Measurements from ENCODE around the gene MYL3.
"Not testable (repeated sequence)": the region's sequence is repeated elsewhere in the genome, so short reads cannot be mapped to it uniquely, and the experiment has no call there.

Gene MYL3

DNA sequence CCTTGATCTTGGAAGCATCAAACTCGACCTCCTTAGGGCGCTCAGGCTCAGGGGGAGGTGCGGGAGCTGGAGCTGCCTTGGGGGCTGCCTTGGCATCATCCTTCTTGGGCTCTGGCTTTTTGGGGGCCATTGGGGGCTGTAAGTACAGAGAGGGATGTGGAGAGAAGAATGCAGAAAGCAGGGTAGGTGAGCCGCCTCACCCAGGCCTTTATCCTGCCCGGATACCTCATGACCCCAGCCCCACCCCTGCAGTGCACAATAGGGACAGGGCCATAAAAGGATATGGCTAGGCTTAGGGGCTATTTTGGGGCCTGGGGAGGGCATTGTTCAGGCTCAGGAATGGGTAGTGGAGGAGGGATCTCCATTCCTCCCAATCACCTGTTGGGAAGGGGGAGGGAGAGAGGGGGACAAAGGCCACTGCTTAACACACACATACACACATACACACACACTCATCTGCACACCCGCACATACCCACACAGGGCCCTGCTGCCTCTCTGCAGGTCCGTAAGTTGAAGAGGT, at the start of gene MYL3:
MYL3 (minus strand) TSS at position 184 of the 522 bp plus-strand sequence; CDS start at position 130, 54 bp downstream.
- TF ChIP-seq, protein P1, sequence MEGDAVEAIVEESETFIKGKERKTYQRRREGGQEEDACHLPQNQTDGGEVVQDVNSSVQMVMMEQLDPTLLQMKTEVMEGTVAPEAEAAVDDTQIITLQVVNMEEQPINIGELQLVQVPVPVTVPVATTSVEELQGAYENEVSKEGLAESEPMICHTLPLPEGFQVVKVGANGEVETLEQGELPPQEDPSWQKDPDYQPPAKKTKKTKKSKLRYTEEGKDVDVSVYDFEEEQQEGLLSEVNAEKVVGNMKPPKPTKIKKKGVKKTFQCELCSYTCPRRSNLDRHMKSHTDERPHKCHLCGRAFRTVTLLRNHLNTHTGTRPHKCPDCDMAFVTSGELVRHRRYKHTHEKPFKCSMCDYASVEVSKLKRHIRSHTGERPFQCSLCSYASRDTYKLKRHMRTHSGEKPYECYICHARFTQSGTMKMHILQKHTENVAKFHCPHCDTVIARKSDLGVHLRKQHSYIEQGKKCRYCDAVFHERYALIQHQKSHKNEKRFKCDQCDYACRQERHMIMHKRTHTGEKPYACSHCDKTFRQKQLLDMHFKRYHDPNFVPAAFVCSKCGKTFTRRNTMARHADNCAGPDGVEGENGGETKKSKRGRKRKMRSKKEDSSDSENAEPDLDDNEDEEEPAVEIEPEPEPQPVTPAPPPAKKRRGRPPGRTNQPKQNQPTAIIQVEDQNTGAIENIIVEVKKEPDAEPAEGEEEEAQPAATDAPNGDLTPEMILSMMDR (IDR thresholded peaks at IDR 0.05): no peak
- TF ChIP-seq ZFX (IDR thresholded peaks at IDR 0.05; ENCODE audit: borderline replicate concordance): no peak
- H3K27ac ChIP-seq: no peak within 1 kb of the TSS

DNA sequence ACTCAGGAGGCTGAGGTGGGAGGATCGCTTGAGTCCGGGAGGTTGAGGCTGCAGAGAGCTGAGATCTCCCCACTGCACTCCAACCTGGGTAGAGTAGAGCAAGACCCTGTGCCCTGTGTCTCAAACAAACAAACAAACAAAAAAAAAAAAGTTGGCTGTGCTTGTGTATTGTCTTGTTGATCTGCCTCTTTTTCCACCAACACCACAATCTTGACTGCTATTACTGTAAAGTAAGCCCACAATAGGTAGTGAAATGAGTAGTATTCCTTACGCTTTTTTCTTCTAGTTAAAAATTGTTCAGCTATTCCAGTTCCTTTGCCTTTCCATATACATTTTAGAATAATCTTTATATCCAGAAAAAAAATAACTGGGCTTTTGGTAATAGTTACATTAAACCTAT, 49.7 kb upstream of the MYL3 start:
- no peak overlapping the region for H3K27ac ChIP-seq
- no peak for TF ChIP-seq ZFX (IDR thresholded peaks at IDR 0.05; ENCODE audit: borderline replicate concordance)
- TF ChIP-seq, protein P1 (IDR thresholded peaks at IDR 0.05): no peak

DNA sequence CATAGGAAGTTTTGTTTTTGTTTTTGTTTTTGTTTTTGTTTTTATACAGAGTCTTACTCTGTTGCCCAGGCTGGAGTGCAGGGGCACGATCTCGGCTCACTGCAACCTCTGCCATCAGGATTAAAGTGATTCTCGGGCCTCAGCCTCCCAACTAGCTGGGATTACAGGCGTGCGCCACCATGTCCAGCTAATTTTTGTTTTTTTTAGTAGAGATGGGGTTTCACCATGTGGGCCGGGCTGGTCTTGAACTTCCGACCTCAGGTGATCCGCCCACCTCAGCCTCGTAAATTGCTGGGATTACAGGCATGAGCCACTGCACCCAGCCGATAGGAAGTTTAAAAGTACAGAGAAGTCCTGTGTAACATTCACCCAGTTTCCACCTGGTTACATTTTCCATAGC, 47.7 kb upstream of the MYL3 start:
- H3K27ac ChIP-seq: not testable (repeated sequence)

DNA sequence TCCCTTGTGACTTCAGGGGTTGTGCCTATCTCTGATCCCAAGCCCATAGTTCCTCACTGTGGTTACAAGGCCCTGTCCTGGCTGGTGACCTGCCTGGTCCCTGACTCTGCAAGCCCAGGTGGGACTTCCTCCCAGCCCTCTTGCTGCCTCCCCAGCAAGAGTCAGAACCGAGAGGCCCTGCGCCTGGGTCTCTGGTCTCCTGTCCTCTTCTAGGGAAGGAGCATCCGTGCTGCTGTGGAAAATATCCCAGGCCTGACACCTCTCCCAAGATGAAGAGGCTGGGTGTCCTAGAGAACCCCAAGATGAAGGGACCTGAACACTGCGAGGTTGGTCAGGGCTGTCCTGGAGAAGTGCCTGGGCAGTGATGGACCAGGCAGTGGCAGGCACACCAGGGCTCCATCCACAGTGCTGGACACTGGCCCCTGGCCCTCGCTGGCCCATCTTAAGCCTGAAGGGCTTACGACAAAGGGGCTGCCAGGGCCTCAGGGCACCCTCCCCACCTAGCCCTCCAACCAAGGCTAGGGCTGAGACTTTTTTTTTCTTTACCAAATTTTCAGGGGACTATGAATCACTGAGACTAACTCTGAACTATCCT, 47.0 kb upstream of the MYL3 start:
- H3K27ac ChIP-seq: no peak overlapping the region

DNA sequence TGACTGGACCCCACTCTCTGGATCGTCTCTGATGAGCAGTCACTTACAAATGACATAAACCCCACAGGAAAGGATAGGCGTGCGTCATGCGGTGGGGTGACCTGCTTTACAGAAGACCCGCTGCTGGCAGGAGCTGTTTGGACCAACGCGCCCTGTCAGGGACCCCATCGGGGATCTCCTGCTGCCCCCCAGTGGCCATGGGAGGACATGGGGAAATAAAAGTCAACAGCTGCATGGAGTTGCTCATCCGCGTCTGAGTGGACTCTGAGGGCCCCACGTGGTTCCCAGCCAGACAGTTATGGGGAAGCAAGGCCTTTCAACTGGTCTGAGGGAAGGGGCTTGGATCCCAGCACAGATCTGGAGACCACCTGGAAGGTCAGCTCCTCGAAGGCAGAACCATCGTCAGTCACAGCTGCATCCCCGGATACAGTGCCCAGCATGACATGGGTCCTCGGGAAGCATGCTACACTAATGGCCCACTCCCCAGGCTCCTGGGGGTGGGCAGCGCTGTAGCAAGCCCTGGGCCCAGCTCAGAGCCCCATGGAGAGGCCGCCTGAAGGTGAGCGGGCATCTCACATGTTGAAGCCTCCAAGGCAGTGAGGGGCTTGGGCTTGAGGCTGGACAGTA, 46.4 kb upstream of the MYL3 start:
- TF ChIP-seq, protein P1 (IDR thresholded peaks at IDR 0.05): peak; percentile 88
- no peak for TF ChIP-seq ZFX (IDR thresholded peaks at IDR 0.05; ENCODE audit: borderline replicate concordance)
- no peak overlapping the region for H3K27ac ChIP-seq

More for the DNA sequence above, 47.0 kb upstream of the MYL3 start:
- TF ChIP-seq, protein P1 (IDR thresholded peaks at IDR 0.05): no peak
- no peak for TF ChIP-seq ZFX (IDR thresholded peaks at IDR 0.05; ENCODE audit: borderline replicate concordance)

DNA sequence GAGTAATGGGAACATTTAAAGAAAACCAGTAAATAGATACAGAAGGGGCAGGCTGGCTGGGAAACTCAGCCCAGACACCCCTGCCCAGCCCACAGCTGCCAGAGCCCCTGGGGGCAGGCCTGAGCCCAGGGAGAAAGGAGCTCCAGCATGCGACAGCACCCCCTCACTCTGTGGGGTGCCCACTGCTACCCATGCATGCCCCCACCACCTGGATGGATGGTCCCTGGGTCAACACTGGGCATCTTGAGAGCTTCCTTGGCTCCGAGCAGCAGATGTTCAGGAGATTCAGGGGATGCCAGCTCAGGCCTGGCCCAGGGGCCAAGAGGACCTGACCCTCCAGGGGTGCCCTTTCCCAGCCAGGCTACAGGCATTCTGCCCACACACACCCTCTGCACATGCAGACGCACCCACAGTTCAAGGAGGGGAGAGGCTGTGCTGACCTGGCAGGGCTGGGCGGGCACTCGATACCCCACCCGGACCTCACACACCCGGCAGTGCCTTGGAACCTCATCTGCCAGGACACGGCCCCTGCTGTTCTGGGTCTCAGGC, 45.8 kb upstream of the MYL3 start:
- no peak overlapping the region for H3K27ac ChIP-seq
- TF ChIP-seq ZFX (IDR thresholded peaks at IDR 0.05; ENCODE audit: borderline replicate concordance): no peak
- TF ChIP-seq, protein P1 (IDR thresholded peaks at IDR 0.05): no peak

DNA sequence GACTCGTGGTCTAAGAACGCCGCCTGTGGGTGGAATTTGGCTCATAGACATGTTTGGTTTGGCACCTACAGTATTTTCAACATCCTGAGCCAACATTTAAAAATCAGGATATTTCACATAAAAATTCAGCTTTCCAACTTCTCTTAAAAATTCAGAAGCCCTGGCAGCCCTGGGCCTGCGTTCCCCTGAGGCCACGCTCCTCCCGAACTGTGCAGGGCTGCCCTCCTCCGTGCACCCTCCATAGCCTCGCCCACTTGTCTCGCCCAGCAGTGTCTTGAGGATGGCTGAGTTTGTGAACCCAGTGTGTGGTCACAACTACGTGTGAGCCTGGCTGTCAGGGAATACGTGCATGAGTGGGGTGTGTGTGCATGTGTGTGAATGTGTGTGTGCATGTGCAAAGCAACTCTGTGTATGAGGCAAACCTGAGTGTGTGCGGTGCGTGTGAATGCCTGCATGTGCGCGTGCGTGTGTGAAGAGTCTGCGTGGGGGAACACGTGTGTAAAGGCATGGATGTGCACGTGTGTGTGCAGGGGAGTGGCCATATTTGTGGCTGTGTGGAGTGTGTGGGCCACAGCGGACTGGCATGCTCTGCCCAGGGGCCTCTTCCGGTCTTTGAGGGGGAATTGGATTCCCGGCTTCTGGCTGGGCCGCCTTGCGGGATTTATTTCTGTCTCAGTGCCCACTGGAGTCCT, 45.2 kb upstream of the MYL3 start:
- no peak overlapping the region for H3K27ac ChIP-seq
- TF ChIP-seq, protein P1 (IDR thresholded peaks at IDR 0.05): peak; percentile 12; the same call in 1 of the 2 replicates
- TF ChIP-seq ZFX (IDR thresholded peaks at IDR 0.05; ENCODE audit: borderline replicate concordance): no peak

All from 22Rv1 (cell line).